Endodermal cell (in vitro differentiated cells): Measurements from ENCODE around the gene ATP5IF1. TPM values are rescaled to one million over a fixed set of nuclear protein-coding genes. Genes with fewer than 3 reads are reported as not detected.

Source experiments
- DNase-seq: peaks from one replicate; pipeline ENCODE4 v3.0.0-alpha.2; 2017
- H3K27ac ChIP-seq: 2 replicates; pipeline ENCODE4 v1.5.1; 2013; ENCODE audit warnings: mild to moderate bottlenecking, low read depth, low read length, moderate library complexity
- H3K27me3 ChIP-seq: 2 replicates; pipeline ENCODE4 v1.6.1; 2013; ENCODE audit warnings: mild to moderate bottlenecking, low read length, moderate library complexity; ENCODE audit not compliant: insufficient read depth, control insufficient read depth, poor library complexity, severe bottlenecking
- H3K36me3 ChIP-seq: 2 replicates; pipeline ENCODE4 v1.7.0; 2013; ENCODE audit warnings: mild to moderate bottlenecking, low read length, moderate library complexity; ENCODE audit not compliant: control insufficient read depth, insufficient read depth
- H3K4me1 ChIP-seq: one replicate; pipeline ENCODE4 v1.7.0; 2013; ENCODE audit warnings: low read length; ENCODE audit not compliant: control insufficient read depth, insufficient read depth
- H3K4me3 ChIP-seq: 2 replicates; pipeline ENCODE4 v1.5.1; 2013; ENCODE audit warnings: mild to moderate bottlenecking, low read length, moderate library complexity
- H3K9ac ChIP-seq: 2 replicates; pipeline ENCODE4 v1.6.1; 2013; ENCODE audit warnings: mild to moderate bottlenecking, low read length, moderate library complexity; ENCODE audit not compliant: poor library complexity, severe bottlenecking; ENCODE audit errors: extremely low read depth
- H3K9me3 ChIP-seq: 2 replicates; pipeline ENCODE4 v1.6.1; 2013; ENCODE audit warnings: mild to moderate bottlenecking, low read length, moderate library complexity; ENCODE audit not compliant: control insufficient read depth
- H3K27ac Mint-ChIP-seq: 2 replicates; pipeline ENCODE4 v1.8.0; 2020; ENCODE audit warnings: mixed read lengths
- H3K27me3 Mint-ChIP-seq: 2 replicates; pipeline ENCODE4 v1.8.0; 2021; ENCODE audit warnings: mild to moderate bottlenecking, mixed read lengths; ENCODE audit not compliant: insufficient read depth
- H3K36me3 Mint-ChIP-seq: 2 replicates; pipeline ENCODE4 v1.8.0; 2020; ENCODE audit warnings: low read depth, mixed read lengths
- H3K4me1 Mint-ChIP-seq: 2 replicates; pipeline ENCODE4 v1.8.0; 2020; ENCODE audit warnings: mixed read lengths
- H3K4me3 Mint-ChIP-seq: 2 replicates; pipeline ENCODE4 v1.8.0; 2020; ENCODE audit warnings: mild to moderate bottlenecking, moderate library complexity, mixed read lengths
- H3K9me3 Mint-ChIP-seq: 2 replicates; pipeline ENCODE4 v1.8.0; 2020; ENCODE audit warnings: mild to moderate bottlenecking, mixed read lengths
- WGBS, 2 experiments: methylation state at CpG; one replicate each; pipeline versions ENCODE4 v1.1.5 to v1.1.7; 2013; ENCODE audit warnings: missing lambda C conversion rate in 2 of 2, mixed read lengths in 1 of 2; ENCODE audit not compliant: insufficient coverage in 1 of 2, insufficient read length in 1 of 2; 5-methylcytosine and 5-hydroxymethylcytosine counted together
- total RNA-seq, 2 donors: library from RNA; stranded (reverse); fragmentation: NEBNext Ultra II Directional in 1 of 2; extraction: Animal tissue kit (Norgen Biotek cat#: 25700) in 1 of 2; gene quantifications; 2 replicates in 1 of 2; 3 replicates in 1 of 2; pipeline ENCODE4 v1.2.1, GENCODE V29; 2021
- TF ChIP-seq, protein P1 (sequence below): fragments of 200-600 bp; sonication (generic); conservative IDR thresholded peaks from 2 replicates; pipeline ENCODE4 v1.5.0; 2021; ENCODE audit warnings: antibody characterized with exemption, mild to moderate bottlenecking

Gene ATP5IF1
- total RNA-seq, 2 donors from 2014 or later: 182 to 222 TPM

DNA sequence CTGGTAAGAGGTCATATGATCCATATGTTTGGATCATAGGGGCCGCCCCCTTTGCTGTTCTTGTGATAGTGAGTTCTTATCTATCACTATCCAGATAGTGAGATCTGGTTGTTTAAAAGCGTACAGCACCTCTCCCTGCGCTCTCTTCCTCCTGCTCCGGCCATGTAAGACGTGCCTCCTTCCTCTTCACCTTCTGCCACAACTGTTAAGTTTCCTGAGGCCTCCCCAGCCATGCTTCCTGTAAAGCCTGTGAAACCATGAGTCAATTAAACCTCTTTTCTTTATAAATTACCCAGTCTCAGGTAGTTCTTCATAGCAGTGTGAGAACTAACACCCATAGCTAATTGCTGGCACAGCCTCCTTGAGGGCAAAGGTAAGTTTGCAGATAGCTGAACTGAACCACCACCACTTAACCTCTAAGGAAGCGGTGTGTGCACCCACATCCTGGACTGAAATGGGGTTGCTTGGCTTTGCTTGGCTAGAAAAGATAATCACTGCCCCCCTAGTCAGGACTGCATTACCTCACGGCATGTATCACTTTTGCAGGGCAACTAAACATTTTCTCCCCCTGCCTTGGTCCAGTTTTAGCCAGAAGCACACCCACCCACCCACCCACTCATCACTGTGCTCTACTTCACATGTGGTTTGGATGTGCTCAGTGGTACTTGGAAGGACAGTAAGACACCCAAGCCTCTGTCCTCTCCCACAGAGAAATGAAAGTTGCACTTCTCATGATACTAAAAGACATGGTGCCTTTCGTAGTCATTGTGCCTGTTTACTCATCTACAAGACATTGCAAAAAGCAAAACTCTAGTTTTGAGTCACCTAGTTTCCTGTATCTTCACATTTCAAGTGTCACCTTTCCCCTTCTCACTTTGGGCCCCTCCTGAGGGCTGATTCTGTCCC lies 36.3 kb upstream of the ATP5IF1 start:
- Mint-ChIP-seq H3K36me3 (peaks cover 50% of the 10 kb centered on the region), H3K27ac (no peak overlapping the region), H3K27me3 (no peaks in the 10 kb centered on the region), H3K4me1 (peaks cover 7% of the 10 kb centered on the region), H3K4me3 (no peak overlapping the region), H3K9me3 (no peaks in the 10 kb centered on the region)
- Histone ChIP-seq H3K9me3 (no peaks in the 10 kb centered on the region), H3K4me1 (no peaks in the 10 kb centered on the region), H3K4me3 (no peak overlapping the region), H3K36me3 (peaks cover 52% of the 10 kb centered on the region), H3K27ac (no peak overlapping the region), H3K9ac (no peak overlapping the region), H3K27me3 (no peaks in the 10 kb centered on the region)
- no peak for DNase-seq
- WGBS, 2 experiments: 88 to 98% methylated on average over 5 to 8 of the region's 8 CpGs
- TF ChIP-seq, protein P1, sequence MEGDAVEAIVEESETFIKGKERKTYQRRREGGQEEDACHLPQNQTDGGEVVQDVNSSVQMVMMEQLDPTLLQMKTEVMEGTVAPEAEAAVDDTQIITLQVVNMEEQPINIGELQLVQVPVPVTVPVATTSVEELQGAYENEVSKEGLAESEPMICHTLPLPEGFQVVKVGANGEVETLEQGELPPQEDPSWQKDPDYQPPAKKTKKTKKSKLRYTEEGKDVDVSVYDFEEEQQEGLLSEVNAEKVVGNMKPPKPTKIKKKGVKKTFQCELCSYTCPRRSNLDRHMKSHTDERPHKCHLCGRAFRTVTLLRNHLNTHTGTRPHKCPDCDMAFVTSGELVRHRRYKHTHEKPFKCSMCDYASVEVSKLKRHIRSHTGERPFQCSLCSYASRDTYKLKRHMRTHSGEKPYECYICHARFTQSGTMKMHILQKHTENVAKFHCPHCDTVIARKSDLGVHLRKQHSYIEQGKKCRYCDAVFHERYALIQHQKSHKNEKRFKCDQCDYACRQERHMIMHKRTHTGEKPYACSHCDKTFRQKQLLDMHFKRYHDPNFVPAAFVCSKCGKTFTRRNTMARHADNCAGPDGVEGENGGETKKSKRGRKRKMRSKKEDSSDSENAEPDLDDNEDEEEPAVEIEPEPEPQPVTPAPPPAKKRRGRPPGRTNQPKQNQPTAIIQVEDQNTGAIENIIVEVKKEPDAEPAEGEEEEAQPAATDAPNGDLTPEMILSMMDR: no peak

DNA sequence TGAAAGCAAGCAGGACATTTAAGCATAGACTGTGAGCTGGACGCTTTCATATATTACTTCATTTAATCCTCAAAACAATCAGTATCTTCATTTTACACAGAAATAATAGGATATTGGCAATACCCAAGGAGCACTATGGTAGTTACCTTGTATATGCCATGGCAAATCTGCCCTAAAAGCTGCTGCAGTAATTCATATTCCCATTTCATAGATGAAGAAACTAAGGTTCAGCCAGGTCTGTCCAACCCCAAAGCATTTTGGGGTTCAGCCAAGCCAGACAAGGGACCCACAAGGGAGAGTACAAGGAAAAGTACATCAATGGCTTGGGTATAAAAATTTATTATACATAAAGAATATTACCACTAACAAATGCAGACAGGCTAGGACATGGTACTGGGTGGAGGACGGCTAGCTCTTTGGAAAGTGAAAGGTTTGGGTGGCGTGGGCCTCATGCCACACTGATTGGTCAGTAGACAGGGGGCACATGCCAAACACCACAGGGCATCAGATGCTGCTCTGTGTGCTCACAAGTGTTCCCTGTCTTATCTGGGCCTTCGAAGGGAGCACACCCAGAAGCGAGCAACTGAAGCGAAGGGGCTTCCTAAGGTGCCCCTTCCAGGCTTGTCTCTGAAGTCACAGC lies 35.6 kb upstream of the ATP5IF1 start:
- DNase-seq: no peak
- H3K27me3 ChIP-seq: no peaks in the 10 kb centered on the region
- 97 to 100% methylated on average over 3 to 6 of the region's 6 CpGs for WGBS, 2 experiments
- peaks cover 59% of the 10 kb centered on the region for H3K36me3 ChIP-seq
- Mint-ChIP-seq H3K27ac (no peak overlapping the region), H3K9me3 (no peaks in the 10 kb centered on the region), H3K4me3 (no peak overlapping the region), H3K4me1 (peaks cover 7% of the 10 kb centered on the region), H3K27me3 (no peaks in the 10 kb centered on the region), H3K36me3 (peaks cover 55% of the 10 kb centered on the region)
- no peak overlapping the region for H3K4me3 ChIP-seq
- H3K4me1 ChIP-seq: no peaks in the 10 kb centered on the region
- H3K9me3 ChIP-seq: no peaks in the 10 kb centered on the region
- TF ChIP-seq, protein P1: no peak
- no peak overlapping the region for H3K27ac ChIP-seq
- H3K9ac ChIP-seq: no peak overlapping the region

DNA sequence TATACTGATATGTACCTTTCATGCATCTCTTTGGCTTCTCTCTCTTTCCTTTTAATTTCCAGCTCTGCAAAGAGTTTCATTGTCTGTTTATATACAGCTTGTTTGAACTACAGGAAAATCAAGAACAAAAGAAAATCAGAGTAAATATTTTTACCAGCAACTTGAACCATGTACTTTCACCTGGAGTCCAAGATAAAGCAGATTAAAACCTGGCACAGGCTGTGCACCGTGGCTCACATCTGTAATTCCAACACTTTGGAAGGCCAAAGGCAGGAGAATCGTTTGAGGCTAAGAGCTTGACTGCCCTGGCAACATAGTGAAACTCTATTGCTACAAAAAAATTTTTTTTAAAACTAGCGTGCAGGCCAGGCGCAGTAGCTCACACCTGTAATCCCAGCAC lies 30.7 kb upstream of the ATP5IF1 start:
- no peak overlapping the region for H3K27ac ChIP-seq
- DNase-seq: no peak
- TF ChIP-seq, protein P1: no peak
- no peaks in the 10 kb centered on the region for H3K27me3 ChIP-seq
- WGBS, 2 experiments: 94 to 96% methylated on average over 3 to 4 of the region's 4 CpGs
- no peaks in the 10 kb centered on the region for H3K4me1 ChIP-seq
- H3K4me3 ChIP-seq: no peak overlapping the region
- no peak overlapping the region for H3K27ac Mint-ChIP-seq
- H3K9me3 Mint-ChIP-seq: no peaks in the 10 kb centered on the region
- H3K36me3 Mint-ChIP-seq: peaks cover 53% of the 10 kb centered on the region
- H3K36me3 ChIP-seq: peaks cover 73% of the 10 kb centered on the region
- H3K9me3 ChIP-seq: no peaks in the 10 kb centered on the region
- no peaks in the 10 kb centered on the region for H3K4me1 Mint-ChIP-seq
- no peaks in the 10 kb centered on the region for H3K27me3 Mint-ChIP-seq
- H3K9ac ChIP-seq: no peak overlapping the region
- no peak overlapping the region for H3K4me3 Mint-ChIP-seq
